Tibial artery (tissue), 4 donors: Measurements from ENCODE around the gene MANSC4.

ENCODE experiments used
- DNase-seq, 2 donors: peaks; one replicate each; pipeline ENCODE4 v3.0.0-alpha.2; 2019
- H3K27ac ChIP-seq, 2 donors: fragments of 200-600 bp; sonication (generic) in 1 of 2; 1 replicate in 1 of 2; 2 replicates in 1 of 2; pipeline ENCODE4 v1.5.1; 2018 to 2019; ENCODE audit warnings: mild to moderate bottlenecking in 1 of 2
- H3K27me3 ChIP-seq, 2 donors: fragments of 200-600 bp; sonication (generic) in 1 of 2; one replicate each; pipeline versions ENCODE4 v1.5.1 to v1.6.0; 2016 to 2019
- H3K36me3 ChIP-seq, 3 donors: fragments of 200-600 bp; sonication (generic) in 2 of 3; one replicate each; pipeline ENCODE4 v1.5.1; 2016 to 2019; ENCODE audit warnings: mild to moderate bottlenecking in 2 of 3
- H3K4me1 ChIP-seq, 4 donors: fragments of 200-600 bp; sonication (generic) in 2 of 4; 1 replicate in 3 of 4; 2 replicates in 1 of 4; pipeline ENCODE4 v1.5.1; 2016 to 2019
- H3K4me3 ChIP-seq, 2 donors: fragments of 200-600 bp; sonication (generic) in 1 of 2; 1 replicate in 1 of 2; 2 replicates in 1 of 2; pipeline ENCODE4 v1.5.1; 2018 to 2019; ENCODE audit warnings: mild to moderate bottlenecking in 2 of 2
- H3K9me3 ChIP-seq, 3 donors: fragments of 200-600 bp; sonication (generic) in 1 of 3; one replicate each; pipeline ENCODE4 v1.5.1; 2016 to 2019
- intact Hi-C: fragments of 100-400 bp; cut with DNase I; formaldehyde crosslinking; loops from one replicate; pipeline ENCODE4 v1.15.0; 2023; ENCODE audit warnings: low total_unique reads
- TF ChIP-seq, protein P1 (sequence below), 2 experiments: fragments of 200-600 bp in 1 of 2; fragments of 450-650 bp in 1 of 2; IDR thresholded peaks; one replicate each; pipeline ENCODE4 v1.5.1; 2017 to 2019; ENCODE audit warnings: antibody characterized with exemption in 2 of 2, mild to moderate bottlenecking in 1 of 2, moderate library complexity in 1 of 2

MANSC4 gene

GRCh38 chr12:27822076-27822712, 42.2 kb upstream of the MANSC4 start:
- no peak overlapping the region for H3K4me3 ChIP-seq
- intact Hi-C loops, result no loop called here
- H3K4me1 ChIP-seq, result peaks cover 0 to 5% (median 1%) of the 10 kb centered on the region in 4 donors
- H3K9me3 ChIP-seq, result no peaks in the 10 kb centered on the region
- H3K36me3 ChIP-seq, result no peaks in the 10 kb centered on the region
- H3K27me3 ChIP-seq, result no peaks in the 10 kb centered on the region
- no peak overlapping the region for H3K27ac ChIP-seq
- TF ChIP-seq, protein P1, sequence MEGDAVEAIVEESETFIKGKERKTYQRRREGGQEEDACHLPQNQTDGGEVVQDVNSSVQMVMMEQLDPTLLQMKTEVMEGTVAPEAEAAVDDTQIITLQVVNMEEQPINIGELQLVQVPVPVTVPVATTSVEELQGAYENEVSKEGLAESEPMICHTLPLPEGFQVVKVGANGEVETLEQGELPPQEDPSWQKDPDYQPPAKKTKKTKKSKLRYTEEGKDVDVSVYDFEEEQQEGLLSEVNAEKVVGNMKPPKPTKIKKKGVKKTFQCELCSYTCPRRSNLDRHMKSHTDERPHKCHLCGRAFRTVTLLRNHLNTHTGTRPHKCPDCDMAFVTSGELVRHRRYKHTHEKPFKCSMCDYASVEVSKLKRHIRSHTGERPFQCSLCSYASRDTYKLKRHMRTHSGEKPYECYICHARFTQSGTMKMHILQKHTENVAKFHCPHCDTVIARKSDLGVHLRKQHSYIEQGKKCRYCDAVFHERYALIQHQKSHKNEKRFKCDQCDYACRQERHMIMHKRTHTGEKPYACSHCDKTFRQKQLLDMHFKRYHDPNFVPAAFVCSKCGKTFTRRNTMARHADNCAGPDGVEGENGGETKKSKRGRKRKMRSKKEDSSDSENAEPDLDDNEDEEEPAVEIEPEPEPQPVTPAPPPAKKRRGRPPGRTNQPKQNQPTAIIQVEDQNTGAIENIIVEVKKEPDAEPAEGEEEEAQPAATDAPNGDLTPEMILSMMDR (IDR thresholded peaks at IDR 0.05), result no peak
- no peak for DNase-seq

GRCh38 chr12:27821259-27821973, 41.4 kb upstream of the MANSC4 start:
- H3K27me3 ChIP-seq, result no peaks in the 10 kb centered on the region
- intact Hi-C loops, result no loop called here
- no peaks in the 10 kb centered on the region for H3K9me3 ChIP-seq
- peak in 1 of 2 donors; percentile 25 for DNase-seq
- TF ChIP-seq, protein P1 (IDR thresholded peaks at IDR 0.05), result peak; percentile 71 to 74
- H3K36me3 ChIP-seq, result no peaks in the 10 kb centered on the region
- H3K4me3 ChIP-seq, result no peak overlapping the region
- peaks cover 0 to 5% (median 1%) of the 10 kb centered on the region in 4 donors for H3K4me1 ChIP-seq
- H3K27ac ChIP-seq, result no peak overlapping the region

DNA sequence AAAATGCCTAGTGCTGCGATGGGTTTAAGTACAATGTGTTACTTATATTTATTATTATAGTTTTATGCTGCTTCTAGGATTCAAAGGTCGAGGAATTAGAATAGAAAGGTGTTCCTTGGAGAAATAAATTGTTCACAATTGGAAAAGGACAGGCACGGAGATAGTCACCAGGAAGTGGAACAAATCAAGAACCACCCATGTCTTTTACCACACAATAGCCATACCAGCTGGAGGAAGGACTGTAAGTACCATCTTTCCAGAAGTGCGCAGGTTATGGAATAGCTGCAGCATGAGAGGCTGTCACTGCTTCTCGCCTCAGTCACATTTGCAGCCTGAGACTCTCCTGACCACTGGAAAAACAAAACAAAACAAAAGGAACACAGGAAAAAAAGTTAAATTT, 40.5 kb upstream of the MANSC4 start:
- Histone ChIP-seq H3K4me1 (peaks cover 0 to 5% (median 1%) of the 10 kb centered on the region in 4 donors), H3K27ac (no peak overlapping the region), H3K27me3 (no peaks in the 10 kb centered on the region), H3K4me3 (no peak overlapping the region), H3K9me3 (no peaks in the 10 kb centered on the region), H3K36me3 (no peaks in the 10 kb centered on the region)
- DNase-seq, result no peak
- intact Hi-C loops, result no loop called here
- TF ChIP-seq, protein P1 (IDR thresholded peaks at IDR 0.05), result no peak

DNA sequence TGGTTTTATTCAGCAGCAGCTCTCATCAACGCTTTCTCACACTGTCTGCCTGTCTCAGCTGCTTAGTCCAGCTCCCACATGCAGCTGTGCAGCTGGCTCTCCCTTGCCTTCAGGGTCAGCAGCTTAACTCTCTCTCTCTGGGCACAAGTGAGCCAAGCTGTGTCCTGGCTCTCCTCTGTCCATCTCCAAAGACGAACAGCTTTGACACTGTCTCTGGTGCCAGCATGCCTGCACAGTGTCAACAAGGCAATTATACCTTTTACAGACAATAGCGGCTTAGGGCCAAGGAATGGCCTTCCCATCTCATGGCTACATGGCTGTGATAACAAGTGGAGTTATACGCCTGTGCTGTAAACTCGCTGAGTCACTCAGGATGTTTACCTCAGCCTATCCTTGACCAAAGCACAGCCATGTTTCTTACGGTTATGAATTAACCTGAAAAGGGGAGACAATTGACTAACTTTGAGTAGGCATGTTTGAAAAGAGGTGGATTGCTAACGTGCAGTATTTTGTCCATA, 38.4 kb upstream of the MANSC4 start:
- Histone ChIP-seq H3K27ac (no peak overlapping the region), H3K36me3 (no peaks in the 10 kb centered on the region), H3K4me3 (no peak overlapping the region), H3K9me3 (no peaks in the 10 kb centered on the region), H3K27me3 (no peaks in the 10 kb centered on the region), H3K4me1 (peaks cover 0 to 5% (median 1%) of the 10 kb centered on the region in 4 donors)
- DNase-seq, result no peak
- TF ChIP-seq, protein P1 (IDR thresholded peaks at IDR 0.05), result no peak
- intact Hi-C loops, result loop anchor here (5.0 kb wide), 1 partner anchor 81 kb away; no protein-coding TSS in a partner anchor

- intact Hi-C loops, result loop anchor here (5.0 kb wide), 1 partner anchor 80 kb away; no protein-coding TSS in a partner anchor
These were observed 37.7 kb upstream of the MANSC4 start for GRCh38 chr12:27817766-27818165.

More at GRCh38 chr12:27817766-27818165, 37.7 kb upstream of the MANSC4 start:
- Histone ChIP-seq H3K9me3 (no peaks in the 10 kb centered on the region), H3K4me3 (no peak overlapping the region), H3K4me1 (peaks cover 0 to 5% (median 1%) of the 10 kb centered on the region in 4 donors), H3K27ac (no peak overlapping the region), H3K27me3 (no peaks in the 10 kb centered on the region), H3K36me3 (no peaks in the 10 kb centered on the region)
- TF ChIP-seq, protein P1 (IDR thresholded peaks at IDR 0.05), result no peak
- DNase-seq, result no peak
